LNCAP (cell line): ENCODE data around the gene NCKAP5.

ENCODE experiments used
- TF ChIP-seq, protein P1 (sequence below): fragments of 450-650 bp; IDR thresholded peaks from 2 replicates; pipeline ENCODE4 v1.5.1; 2017; ENCODE audit warnings: mild to moderate bottlenecking

NCKAP5 gene

DNA sequence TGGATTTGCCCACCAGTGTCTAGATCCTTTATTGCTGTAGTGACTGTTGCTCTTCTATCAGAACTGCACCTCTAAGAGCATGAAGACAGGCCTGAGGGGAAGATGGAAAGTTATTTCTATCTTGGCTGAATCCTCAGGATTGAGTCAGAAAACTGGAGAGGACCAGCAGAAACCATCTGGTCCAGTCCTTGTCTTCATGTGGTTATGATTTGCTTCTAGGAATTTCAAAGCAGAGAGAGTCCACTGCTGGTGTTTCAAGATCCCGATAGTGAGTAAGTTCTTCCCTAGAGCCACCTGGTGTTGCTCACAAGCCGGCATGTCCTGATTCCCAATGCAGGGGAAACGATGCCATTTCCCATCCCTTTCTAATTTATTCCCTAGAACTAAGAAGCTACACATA lies 84.2 kb downstream of the NCKAP5 start:
- TF ChIP-seq, protein P1, sequence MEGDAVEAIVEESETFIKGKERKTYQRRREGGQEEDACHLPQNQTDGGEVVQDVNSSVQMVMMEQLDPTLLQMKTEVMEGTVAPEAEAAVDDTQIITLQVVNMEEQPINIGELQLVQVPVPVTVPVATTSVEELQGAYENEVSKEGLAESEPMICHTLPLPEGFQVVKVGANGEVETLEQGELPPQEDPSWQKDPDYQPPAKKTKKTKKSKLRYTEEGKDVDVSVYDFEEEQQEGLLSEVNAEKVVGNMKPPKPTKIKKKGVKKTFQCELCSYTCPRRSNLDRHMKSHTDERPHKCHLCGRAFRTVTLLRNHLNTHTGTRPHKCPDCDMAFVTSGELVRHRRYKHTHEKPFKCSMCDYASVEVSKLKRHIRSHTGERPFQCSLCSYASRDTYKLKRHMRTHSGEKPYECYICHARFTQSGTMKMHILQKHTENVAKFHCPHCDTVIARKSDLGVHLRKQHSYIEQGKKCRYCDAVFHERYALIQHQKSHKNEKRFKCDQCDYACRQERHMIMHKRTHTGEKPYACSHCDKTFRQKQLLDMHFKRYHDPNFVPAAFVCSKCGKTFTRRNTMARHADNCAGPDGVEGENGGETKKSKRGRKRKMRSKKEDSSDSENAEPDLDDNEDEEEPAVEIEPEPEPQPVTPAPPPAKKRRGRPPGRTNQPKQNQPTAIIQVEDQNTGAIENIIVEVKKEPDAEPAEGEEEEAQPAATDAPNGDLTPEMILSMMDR: no peak

DNA sequence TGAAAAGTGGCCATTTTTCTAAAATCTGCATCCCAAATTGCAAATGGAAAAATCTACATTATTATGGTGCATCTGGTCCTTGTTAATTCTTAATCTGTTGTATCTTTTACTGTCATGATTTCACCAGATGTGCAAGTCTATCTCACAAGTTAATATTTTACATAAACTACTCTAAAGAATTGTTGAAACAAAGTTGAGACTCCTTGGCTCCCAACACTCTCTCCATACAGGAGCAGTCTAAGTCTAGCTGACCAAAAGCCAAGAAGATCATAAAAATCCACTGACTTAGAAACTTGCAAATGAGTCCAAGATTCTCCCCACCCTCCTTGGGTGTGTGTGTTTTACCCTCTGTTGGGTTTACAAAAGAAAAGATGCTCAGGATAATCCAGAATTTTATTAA lies 85.1 kb downstream of the NCKAP5 start:
- TF ChIP-seq, protein P1: no peak

DNA sequence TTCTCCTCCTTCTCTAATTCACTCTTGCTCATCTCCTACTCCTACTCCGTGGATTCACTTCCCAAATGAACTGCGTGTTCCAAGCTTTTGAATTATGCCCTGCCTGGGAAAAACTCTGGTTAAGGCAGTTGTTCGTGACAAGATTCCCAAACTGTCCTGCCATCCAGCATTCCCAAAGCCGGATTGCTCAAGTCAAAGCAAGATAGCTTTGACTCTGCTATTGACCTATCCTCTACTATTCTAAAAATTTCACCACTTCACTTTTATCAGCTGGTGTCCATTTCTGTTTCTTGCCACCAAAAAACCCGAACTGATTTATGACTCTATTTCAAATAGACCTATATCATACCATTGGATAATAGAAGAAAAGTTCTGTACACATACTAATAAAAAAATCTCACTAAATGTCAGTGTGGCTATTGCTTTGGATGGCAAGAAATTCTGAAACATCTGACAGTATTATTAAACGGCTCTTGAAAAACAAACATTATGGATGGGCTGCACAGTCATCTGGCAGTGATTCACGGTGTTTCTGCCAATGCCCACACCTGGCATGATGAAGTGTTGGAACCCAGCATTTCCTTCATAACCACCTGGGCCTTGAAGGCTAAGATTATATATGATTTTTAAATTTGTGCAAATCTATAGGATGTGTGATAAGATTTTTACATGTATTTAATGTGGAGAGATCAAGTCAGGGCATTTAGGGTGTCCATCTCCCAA lies 87.4 kb downstream of the NCKAP5 start:
- TF ChIP-seq, protein P1: no peak

DNA sequence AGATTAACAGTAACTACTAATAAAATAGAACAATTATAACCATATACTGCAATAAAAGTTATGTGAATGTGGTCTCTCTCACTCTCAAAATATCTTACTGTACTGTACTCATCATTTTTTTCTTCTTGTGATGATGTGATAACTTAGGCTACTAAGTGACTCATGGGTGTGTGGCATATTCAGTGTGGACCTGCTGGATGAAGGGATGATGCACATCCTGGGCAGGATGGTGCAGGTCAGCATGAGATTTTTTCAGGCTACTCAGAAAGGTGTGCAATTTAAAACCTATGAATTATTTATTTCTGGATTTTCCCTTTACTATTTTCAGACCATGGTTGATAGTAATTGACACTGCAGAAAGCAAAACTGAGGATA lies 90.7 kb downstream of the NCKAP5 start:
- TF ChIP-seq, protein P1: no peak

DNA sequence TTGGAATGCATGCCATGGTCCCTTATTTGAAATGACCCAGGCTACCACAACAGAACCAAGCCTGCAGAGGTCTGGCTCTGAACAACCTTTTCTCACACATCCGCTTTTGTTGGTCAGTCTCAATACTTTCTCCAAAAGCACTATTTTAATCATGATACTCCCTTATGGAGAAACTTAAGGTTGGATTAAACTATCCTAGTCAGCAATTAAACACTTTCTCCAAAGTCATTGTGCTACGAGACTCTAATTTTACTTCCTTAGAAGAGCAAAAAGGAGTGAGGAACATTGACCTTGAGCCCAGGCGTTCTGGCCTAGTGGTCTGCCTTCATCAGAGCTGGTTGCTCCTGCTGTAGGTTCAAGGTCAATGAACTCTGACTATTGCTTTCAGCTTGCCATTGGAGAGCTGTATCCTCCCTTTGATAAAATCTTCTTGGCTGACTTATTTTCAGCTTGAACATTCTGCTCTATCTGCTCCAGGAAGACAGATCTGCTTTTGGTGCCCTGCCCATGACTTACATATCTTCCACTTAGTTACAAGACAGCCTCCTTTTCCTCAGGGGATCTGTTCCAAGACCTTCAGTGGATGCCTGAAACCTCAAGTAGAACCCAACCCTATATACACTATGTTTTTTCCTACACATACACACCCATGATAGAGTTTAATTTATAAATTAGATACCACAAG lies 91.2 kb downstream of the NCKAP5 start:
- TF ChIP-seq, protein P1: no peak

DNA sequence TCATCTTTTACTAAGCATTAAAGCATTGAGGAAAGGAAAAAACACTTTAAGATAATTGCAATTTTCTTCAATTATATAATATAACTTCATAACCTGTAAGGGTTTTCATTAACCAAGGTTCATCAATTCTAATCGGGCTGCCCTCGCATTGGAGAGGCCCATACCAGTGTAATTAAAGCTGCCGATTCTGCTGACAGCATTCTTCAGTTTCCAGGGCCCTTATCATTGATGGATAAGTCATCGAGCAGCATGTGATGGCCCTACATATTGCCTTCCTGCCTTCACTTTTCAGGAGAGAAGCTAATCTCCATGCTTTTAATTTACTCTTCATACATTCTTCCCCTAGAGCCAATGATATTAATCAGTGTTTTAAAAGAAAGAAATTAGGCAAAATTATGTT lies 92.0 kb downstream of the NCKAP5 start:
- TF ChIP-seq, protein P1: no peak

DNA sequence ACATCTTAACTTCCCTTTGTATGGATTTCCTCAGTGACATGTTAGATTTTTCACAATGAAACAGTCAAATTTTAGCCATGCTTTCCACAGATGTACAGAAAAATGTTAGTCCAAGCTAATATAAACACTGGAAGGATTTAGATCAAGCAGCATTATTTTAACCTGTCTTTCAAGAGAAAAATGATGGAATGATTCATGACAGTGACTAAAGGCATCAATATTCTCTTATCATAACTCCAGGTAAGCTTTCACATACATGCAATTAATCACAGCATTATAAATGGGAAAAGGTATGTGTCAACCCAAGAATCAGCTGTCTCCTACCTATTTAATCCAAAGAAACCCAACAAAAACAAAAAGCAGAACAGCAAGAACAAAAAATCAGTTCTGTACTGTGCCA lies 92.7 kb downstream of the NCKAP5 start:
- TF ChIP-seq, protein P1: no peak
